Effector memory CD8-positive, alpha-beta T cell (primary cell): ENCODE data around the gene CYYR1.

Source experiments
- ATAC-seq: fragments of 150-1000 bp; cut with Tn5 transposase; replicated peaks from 2 replicates; pipeline ENCODE4 v1.10.0; 2021; ENCODE audit warnings: mild to moderate bottlenecking, moderate library complexity
- DNase-seq, 3 experiments: peaks; one replicate each; pipeline ENCODE4 v3.0.0; 2021
- H3K27ac Mint-ChIP-seq, 2 donors: one replicate each; pipeline ENCODE4 v1.8.0; 2022; ENCODE audit warnings: mild to moderate bottlenecking in 2 of 2, mixed read lengths in 2 of 2, moderate library complexity in 2 of 2
- H3K27me3 Mint-ChIP-seq, 2 donors: one replicate each; pipeline ENCODE4 v1.8.0; 2022; ENCODE audit warnings: mixed read lengths in 2 of 2
- H3K36me3 Mint-ChIP-seq: one replicate; pipeline ENCODE4 v1.8.0; 2022; ENCODE audit warnings: mild to moderate bottlenecking, moderate library complexity, mixed read lengths; ENCODE audit not compliant: insufficient read depth
- H3K4me1 Mint-ChIP-seq, 2 donors: one replicate each; pipeline ENCODE4 v1.8.0; 2022; ENCODE audit warnings: low read depth in 2 of 2, mixed read lengths in 2 of 2
- H3K4me3 Mint-ChIP-seq, 2 donors: one replicate each; pipeline ENCODE4 v1.8.0; 2022; ENCODE audit warnings: mild to moderate bottlenecking in 2 of 2, mixed read lengths in 2 of 2, moderate library complexity in 2 of 2
- H3K9me3 Mint-ChIP-seq, 2 donors: one replicate each; pipeline ENCODE4 v1.8.0; 2022; ENCODE audit warnings: mixed read lengths in 2 of 2

The CYYR1 gene

GRCh38 chr21:26432410-26432809 is 140.7 kb downstream of the CYYR1 start:
- peaks cover 8 to 25% of the 10 kb centered on the region in 2 donors for H3K9me3 Mint-ChIP-seq
- DNase-seq (no peak), ATAC-seq (no peak)
- no peaks in the 10 kb centered on the region for H3K36me3 Mint-ChIP-seq
- no peaks in the 10 kb centered on the region for H3K4me1 Mint-ChIP-seq
- H3K4me3 Mint-ChIP-seq, result no peak overlapping the region
- H3K27ac Mint-ChIP-seq, result no peak overlapping the region
- no peaks in the 10 kb centered on the region for H3K27me3 Mint-ChIP-seq

GRCh38 chr21:26425576-26425975 is 147.5 kb downstream of the CYYR1 start:
- no peaks in the 10 kb centered on the region for H3K4me1 Mint-ChIP-seq
- peaks cover 4 to 18% of the 10 kb centered on the region in 2 donors for H3K9me3 Mint-ChIP-seq
- ATAC-seq, result no peak
- no peaks in the 10 kb centered on the region for H3K27me3 Mint-ChIP-seq
- H3K4me3 Mint-ChIP-seq, result no peak overlapping the region
- no peak overlapping the region for H3K27ac Mint-ChIP-seq
- DNase-seq, result no peak
- H3K36me3 Mint-ChIP-seq, result no peaks in the 10 kb centered on the region

DNA sequence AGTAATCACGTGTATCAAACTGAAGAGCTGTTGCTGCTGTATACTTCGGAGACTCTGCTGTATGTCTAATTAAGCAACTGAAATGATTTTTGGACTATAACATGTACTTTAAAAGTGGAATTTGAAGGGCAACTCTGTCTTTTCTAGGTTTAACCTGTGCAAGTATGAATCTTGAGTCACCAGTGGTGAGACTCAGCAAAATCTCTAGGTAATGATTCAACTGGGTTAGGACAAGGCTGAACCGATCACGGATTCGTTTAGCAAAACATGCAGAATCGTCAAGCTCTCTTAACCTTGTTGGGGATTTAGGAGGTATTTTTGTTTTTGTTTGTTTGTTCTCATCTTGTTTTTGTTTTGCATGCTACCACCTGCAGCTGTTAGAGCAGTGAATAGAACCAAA is 149.6 kb downstream of the CYYR1 start:
- Mint-ChIP-seq H3K4me3 (no peak overlapping the region), H3K27ac (no peak overlapping the region), H3K36me3 (no peaks in the 10 kb centered on the region), H3K4me1 (no peaks in the 10 kb centered on the region), H3K9me3 (peaks cover 4 to 14% of the 10 kb centered on the region in 2 donors), H3K27me3 (no peaks in the 10 kb centered on the region)
- ATAC-seq (no peak), DNase-seq (no peak)

DNA sequence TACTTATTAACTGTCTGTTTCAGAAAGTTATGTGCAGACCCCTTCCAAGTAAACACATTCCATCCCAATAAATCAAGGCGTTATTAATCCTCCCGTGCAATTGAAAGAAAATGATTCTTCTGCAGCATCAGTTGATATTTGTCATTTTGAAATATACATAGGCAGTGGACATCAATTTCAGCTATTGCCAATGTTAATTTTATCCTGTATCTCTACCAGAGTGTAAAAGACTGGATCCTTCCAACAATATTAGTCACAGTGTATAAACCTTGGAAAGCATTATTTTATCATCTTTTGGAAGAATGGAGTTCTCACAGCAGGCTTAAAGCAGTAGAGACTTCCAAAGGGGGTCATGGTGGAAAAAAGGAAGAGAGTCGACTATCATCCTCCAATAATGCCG is 150.4 kb downstream of the CYYR1 start:
- Mint-ChIP-seq H3K27me3 (no peaks in the 10 kb centered on the region), H3K4me3 (no peak overlapping the region), H3K27ac (no peak overlapping the region), H3K36me3 (no peaks in the 10 kb centered on the region), H3K4me1 (no peaks in the 10 kb centered on the region), H3K9me3 (peaks cover 2 to 8% of the 10 kb centered on the region in 2 donors)
- ATAC-seq (no peak), DNase-seq (no peak)

GRCh38 chr21:26422138-26422537 is 150.9 kb downstream of the CYYR1 start:
- Mint-ChIP-seq H3K9me3 (peaks cover 2 to 8% of the 10 kb centered on the region in 2 donors), H3K4me3 (no peak overlapping the region), H3K27me3 (no peaks in the 10 kb centered on the region), H3K27ac (no peak overlapping the region), H3K36me3 (no peaks in the 10 kb centered on the region), H3K4me1 (no peaks in the 10 kb centered on the region)
- ATAC-seq (no peak), DNase-seq (no peak)

GRCh38 chr21:26421724-26422123 is 151.4 kb downstream of the CYYR1 start:
- ATAC-seq, result no peak
- Mint-ChIP-seq H3K27ac (no peak overlapping the region), H3K4me1 (no peaks in the 10 kb centered on the region), H3K4me3 (no peak overlapping the region), H3K9me3 (peaks cover 2 to 8% of the 10 kb centered on the region in 2 donors), H3K27me3 (no peaks in the 10 kb centered on the region), H3K36me3 (no peaks in the 10 kb centered on the region)
- DNase-seq, result no peak
